GM19328 (cell line): ENCODE data around the gene CAMK2D.
"Not testable (repeated sequence)": the region's sequence is repeated elsewhere in the genome, so short reads cannot be mapped to it uniquely, and the experiment has no call there.

Experiments
- ATAC-seq: cut with Tn5 transposase; IDR thresholded peaks from one replicate; pipeline ENCODE4 v1.9.1; 2021; ENCODE audit warnings: mild to moderate bottlenecking, moderate library complexity; ENCODE audit not compliant: unreplicated experiment

CAMK2D gene

DNA sequence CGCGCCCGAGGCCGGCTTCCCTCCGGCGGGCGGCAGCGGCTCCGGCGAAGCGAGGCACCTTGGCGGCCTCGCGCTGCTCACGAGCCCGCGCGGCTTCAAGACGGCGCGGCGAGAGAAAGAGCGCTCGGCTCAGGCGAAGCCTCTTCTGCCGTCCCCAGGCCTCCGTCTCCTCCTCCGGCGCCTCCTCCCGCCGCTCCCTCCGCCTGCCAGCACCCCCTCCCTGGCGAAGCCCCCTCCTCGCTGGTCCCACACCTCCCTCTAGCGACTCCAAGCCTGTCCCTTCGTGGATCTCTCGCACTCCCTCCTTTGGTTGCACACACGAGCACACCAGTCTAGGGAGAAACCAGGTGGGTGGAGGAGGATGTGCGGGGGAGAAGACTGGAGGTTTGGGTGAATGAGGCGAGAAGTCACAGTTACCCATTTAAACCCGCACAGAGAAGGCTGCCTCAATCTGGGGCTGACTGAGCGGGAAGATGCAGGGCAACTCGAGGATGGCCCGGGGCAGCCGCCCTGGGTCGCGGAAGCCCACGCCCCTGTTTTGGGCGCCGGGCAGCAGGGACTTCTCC is at the start of gene CAMK2D:
Gene CAMK2D, minus strand, starts transcription at position 119 of the 566 bp plus-strand sequence. CDS start 670 bp downstream, outside the sequence.
- peak; percentile 35 for ATAC-seq

DNA sequence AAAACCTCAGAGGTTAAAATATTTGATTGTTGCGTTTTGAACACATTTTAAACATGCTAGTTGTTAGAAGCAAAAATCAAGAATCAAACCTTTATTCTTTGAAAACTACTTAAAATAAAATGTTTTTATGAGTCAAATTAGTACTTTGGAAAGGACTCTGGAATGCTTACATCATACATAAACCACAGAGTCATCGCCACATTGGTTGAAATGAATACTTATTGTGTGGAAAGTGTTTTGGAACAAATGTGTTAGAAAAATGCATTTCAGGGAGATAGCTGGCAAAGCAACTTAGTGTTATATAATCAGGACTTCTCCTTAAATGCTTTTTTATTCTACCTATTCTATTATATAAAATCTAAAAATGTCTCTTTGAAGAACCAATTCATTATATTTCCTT is 49.4 kb upstream of the CAMK2D start:
- ATAC-seq: no peak

DNA sequence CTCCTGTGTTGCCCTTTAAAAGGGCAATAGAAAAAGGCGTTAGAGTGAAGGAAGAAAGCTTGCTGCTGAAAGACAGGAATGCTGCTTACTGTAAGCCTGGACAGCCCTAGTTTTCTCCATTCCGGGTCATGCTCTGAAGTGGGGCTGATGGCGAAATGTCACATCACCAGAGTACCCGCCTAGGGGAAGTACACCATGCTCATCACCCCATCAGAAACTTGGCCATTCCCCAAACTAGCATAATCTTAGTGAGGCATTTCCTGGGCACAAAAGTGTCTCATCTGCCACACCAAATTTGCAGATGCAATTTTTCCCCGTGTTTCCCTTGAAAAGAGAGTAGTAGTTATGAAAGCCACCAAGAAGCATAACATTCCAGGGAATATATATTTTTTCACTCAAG is 47.8 kb upstream of the CAMK2D start:
- ATAC-seq: no peak

DNA sequence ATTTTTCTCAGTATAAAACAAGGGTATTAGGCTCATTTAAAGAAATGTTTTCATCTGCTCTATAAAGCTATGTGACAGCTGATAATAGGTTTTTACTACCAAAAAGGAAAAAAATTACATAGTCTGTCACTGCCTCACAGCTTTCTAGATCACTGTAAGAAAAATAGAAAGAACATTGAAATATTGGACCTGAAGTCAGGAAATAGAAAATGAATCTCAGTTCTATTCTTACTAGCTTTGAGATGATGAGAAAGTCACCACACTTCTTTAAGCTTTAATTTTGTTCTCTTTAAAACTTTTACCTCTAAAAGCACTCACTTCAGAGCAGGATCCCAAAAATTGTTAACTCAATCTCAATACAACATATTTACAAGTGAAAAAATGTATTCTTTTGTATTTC is 45.3 kb upstream of the CAMK2D start:
- ATAC-seq: no peak

DNA sequence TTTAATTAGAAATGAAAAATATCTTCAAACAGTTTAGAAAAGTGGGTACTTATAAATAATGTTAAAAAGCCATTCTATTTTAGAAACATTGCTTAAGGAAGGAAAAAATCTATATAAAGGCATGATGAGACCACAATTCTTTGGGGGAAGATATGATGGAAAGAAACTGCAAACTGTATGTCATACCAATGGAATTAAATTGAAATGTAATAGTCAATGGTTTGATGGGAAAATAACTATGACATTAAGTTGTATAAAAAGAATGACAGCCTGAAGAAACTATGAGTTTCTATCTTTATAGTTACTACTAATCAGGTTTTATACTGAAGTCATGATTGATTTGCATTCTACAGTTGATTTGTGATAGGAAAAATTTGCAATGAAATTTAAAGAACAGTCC is 40.3 kb upstream of the CAMK2D start:
- ATAC-seq: no peak

DNA sequence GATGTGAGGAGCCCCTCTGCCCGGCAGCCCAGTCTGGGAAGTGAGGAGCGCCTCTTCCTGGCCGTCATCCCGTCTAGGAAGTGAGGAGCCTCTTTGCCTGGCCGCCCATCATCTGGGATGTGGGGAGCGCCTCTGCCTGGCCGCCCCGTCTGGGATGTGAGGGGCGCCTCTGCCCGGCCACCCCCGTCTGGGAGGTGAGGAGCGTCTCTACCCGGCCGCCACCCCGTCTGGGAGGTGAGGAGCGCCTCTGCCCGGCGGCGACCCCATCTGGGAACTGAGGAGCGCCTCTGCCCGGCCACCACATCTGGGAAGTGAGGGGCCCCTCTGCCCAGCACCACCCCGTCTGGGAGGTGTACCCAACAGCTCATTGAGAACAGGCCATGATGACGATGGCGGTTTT is 34.8 kb upstream of the CAMK2D start:
- not testable (repeated sequence) for ATAC-seq

DNA sequence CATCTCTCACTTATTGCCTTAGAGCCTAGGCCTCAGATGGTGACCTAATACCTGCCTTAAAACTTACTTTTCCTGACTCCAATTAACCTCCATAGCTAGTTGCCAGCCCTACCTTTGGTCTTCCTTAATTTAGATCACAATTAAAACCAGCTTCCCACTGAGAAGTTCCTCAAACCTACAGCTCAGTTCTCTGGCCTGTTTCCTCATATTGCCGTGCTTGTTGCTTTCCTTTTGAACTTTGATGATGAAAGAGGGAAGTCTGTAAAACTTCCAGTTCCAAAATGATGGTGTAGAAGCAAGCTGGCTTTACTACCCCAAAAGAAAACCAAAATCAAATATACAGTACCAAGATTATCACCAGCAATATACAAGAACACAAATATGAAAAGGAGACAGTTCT is 28.9 kb upstream of the CAMK2D start:
- ATAC-seq: no peak

DNA sequence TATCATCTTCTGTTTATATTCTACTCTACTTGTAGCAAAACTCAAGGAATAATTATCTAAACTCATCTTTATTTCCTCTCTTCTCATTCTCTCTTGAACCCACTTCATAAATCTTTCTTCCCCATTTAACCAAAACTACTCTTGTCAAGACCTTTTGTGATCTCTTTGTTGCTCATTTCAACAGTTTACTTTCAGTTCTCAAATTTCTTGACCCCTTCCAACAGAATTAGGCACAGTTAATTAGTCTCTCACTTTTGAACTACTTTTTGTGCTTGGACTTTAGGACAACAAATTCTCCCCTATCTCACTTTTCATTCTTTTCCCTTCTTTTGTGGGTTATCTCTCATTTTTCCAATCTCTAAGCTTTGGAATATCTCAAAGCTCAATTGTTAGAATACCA is 27.4 kb upstream of the CAMK2D start:
- ATAC-seq: no peak

DNA sequence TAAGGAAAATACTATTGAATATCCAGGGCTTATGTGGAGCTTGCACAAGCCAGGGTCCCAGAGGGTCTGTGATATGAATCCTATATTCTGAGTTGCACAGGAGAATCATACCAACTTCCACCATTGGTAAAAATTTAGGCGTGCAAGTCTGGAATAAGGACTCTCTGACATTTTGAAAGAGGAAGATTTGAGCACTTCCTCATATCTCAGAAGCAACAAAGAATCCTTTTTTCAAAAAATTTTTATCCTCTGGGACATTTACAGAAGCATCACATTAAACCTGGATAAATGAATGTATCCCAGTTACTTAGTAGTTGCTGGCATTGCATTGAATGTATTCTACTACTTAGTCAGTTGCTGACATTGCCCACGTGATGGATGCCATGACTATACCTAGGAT is 24.2 kb upstream of the CAMK2D start:
- no peak for ATAC-seq

DNA sequence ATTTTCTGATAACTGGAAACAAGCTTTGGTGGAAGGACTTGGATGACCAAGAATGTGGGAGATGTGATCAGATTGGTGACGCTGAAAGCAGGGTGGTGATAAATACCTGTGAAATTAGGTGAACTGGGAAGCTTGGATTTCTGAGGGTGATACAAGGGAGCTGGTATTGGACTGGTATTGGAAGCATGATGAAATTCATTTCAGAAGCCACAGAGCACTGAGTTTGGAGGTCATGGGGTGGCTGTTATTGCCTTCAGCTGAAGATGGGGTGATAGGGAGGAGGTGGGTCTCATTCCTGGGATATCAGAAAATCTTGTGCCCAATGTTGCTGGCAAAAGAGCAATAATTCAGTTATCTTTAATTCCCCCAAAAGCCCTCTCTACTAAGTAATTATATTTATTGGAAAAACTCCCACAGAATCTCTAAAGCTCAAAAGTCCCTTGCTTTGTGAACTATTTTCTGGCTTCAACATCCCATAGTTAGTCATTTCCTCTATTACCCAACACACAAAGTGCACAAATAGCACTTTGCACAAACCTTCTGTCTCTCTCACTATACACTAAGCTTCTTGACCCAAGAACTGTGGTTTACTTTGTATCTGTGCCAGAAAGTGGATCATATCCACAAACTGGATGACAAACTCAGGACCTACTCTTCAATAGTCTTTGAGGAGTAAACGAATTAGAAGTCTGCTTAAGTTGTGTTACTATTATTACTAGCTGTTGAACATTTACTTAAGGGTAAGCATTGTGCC is 23.1 kb upstream of the CAMK2D start:
- ATAC-seq: no peak

DNA sequence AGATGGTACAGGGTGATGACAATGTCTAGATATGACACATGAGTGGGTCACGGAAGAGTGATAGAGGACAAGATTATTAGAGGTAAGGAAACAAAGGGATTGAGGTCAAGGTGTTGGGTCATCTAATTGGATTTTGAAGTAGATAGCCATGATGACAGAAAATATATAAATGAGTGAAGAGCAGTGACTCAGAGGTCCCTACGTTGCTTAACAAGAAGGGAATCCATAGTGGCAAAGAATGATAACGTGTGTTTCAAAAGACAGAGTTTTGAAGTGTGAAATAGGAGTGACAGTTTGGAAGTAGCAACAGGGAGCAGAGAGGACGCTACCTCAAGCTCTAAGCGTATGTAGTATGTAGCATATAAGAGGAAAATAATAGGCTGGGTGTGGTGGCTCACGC is 22.2 kb upstream of the CAMK2D start:
- ATAC-seq: no peak

DNA sequence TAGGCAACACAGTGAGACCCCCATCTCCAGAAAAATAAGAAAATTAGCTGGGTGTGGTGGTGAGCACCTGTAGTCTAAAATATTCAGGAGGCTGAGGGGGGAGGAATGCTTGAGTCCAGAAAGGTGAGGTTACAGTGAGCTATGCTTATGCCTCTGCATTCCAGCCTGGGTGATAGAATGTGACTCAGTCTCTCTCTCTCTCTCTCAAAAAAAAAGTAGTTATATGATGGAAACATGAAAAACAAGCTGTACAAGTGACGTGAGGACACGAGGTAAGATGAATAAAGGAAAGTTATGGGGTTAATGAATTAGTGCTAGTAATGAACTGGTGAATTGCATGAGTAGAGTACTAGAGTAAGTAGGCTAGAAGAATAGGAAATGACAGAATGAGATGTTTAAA is 21.8 kb upstream of the CAMK2D start:
- no peak for ATAC-seq

DNA sequence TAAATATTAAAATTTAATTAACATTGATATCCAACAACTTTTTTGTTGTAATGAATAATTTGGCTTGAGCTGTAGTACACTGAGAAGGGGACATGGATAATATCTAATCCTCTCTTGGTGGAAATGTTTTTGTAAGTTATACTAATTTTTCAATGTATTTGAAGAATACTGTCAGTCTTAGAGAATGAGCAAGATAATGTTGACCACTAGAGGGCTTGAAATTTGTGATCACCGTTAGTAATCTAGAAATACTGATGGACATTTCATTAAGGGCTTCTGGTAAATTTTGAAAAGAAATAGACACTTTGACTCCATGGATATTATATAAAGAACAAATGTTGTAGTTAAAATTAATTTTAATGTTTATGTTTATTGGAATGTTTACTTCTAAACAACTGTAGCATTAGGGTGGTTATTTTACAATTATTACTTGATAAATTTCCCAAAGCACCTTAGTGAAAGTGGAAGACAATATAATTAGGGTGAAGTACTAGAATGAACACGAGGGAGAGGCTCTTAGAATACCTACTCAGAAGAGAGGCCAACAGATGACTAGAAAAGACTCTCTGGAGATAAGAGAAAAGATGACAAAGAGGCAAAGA is 20.0 kb upstream of the CAMK2D start:
- no peak for ATAC-seq

DNA sequence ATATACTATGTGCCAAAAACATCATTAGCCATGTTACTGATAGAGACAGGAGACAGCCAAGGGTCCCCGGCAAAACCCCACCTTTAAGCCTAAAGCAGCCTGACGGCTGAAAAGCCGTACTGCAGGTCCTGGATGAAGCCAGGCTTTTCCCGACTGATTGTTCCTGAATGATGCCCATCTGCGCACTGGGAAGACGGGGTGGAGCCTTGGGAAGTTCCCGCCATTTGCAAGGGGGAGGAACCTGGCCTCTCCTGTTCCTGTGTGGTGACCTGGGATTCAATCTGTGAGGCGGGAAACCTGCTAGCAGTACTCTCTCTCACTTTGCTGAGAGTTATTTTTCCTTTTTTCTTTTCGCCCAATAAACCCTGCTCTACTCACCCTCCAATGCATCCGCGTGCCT is 15.1 kb upstream of the CAMK2D start:
- ATAC-seq: no peak

DNA sequence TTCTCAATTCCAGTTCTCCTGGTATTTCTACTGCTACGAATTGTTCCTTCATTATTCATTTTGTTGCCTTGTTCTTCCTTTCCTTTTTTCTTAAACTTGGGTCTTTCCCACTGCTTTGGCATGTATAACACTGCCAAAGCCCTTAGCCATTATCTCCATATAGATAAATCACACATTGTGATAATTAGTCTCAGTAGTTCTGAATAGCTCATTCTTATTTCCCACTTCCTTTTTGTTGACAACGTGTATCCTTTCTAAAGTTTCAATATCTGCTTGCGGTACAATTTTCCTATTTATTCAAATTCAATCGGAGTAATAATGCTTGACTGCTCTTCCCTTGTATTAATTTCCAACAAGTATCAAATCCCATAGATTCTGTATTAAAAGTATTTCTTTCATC is 14.5 kb upstream of the CAMK2D start:
- no peak for ATAC-seq

DNA sequence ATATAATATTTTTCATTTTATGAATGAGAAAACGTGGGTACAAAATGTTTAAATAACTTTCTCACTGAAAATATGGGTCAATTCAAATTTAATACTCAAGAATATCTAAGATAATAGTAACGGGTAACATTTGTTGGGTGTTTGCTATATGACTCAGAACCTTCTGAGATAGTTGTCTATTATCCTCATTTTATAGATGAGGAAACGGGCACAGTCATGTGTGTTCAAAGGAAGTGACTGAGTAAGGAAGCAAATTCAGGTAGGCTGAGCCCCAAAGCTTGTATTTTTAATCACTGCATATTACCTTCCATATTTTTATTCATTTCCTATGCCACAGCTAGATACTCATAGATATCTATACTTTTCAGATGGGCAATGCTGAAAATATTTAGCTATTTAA is 12.2 kb upstream of the CAMK2D start:
- ATAC-seq: no peak

DNA sequence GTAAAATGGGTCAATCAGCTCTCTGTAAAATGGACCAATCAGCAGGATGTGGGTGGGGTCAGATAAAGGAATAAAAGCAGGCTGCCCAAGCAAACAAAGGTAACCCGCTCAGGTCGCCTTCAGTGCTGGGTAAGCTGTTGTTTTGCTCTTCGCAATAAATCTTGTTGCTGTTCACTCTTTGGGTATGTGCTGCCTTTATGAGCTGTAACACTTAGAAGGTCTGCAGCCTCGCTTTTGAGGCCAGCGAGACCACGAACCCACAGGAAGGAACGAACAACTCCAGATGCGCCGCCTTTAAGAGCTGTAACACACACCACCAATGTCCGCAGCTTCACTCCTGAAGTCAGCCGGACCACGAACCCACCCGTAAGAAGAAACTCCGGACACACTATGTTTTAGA is 11.5 kb upstream of the CAMK2D start:
- ATAC-seq: no peak

DNA sequence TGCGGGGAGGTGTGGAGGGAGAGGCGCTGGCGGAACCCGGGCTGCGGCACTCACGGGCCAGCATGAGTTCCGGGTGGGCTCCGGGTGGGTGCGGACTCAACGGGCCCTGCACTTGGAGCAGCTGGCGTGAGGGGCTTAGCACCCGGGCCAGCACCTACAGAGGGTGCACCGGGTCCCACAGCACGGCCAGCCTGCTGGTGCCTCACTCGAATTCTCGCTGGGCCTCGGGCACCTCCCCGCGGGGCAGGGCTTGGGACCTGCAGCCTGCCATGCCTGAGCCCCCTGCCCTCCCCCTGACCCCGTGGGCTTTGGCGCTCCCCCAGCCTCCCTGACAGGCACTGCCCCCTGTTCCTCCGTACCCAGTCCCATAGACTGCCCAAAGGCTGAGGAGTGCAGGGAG is 10.8 kb upstream of the CAMK2D start:
- no peak for ATAC-seq

DNA sequence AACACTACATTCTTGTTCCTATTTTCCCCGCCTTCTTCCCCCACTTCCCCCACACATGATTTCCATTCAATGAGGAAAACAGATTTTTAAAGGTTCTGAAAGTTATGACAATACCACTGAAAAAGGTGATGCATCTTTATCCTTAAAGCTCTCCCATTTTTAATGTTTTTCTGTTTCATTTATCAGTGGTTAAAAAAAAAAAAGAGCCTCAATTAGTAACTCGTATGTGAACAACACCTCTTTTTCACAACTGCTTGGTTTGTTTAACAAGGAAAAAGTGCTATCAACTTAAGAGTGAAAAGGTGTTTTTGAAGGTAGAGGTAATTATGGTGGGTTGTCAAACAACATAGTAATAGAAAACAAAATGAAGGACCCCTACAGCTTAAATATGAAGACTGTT is 8.2 kb upstream of the CAMK2D start:
- ATAC-seq: no peak

DNA sequence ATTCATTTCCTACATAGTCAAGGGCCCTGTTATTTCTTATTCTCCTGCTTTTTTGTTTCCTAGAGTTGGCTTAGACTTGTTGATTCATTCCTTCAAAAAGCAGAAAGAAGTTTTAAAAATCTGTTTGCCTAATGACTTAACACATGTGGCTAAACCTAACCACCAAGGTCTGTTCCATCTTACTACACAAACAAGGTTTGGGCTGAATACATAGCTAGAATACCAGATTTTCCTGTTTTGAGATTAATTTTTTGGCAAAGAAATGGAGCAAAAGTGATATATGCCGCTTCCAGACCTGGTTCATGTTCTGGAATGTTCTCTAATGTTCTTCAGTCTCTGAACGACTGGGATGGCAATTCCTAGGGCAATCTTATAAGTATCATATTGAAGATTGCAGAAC is 7.4 kb upstream of the CAMK2D start:
- no peak for ATAC-seq

DNA sequence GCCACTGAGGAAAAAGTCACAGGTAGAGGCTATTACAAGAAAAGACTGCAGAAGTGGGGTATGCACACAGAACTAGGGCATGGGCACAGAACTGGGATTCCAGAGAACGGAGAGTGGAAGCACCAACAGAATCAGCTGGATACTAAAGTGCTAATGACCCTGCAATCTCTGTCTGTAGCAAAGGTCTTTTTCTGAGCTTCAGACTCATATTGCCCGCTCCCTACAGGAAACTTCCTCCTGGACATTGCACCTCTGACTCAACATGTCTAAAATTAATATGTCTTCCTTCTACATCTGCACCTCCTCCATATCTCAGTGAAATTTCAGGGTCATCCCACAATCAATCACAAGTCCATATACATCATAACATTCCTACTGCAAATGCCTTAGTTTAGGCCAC is 5.3 kb upstream of the CAMK2D start:
- no peak for ATAC-seq

DNA sequence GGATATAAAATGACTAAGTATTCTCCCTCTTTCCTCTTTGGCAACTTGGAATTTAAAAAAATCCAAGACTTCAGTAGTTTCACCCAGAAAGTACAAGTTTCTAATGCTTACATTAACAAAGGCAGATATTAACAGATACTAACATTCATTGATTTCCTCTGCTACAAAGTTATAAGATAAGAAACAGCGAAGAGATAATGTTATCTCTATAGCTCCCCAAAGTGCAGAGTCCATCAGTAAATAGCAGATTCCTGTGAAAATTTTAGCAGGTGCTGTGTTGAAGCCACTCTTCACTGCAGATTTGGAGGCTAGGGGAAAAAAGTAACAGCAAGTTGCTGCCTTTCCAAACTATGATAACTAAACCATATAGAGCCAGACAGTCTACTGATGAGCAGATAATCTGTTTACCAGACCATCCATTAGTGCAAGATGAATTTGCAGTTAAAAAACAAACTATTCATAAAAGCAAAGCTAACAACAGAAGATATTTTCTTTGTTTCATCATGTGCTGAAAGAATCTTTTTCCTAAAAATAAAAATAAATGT is 3.3 kb upstream of the CAMK2D start:
- no peak for ATAC-seq
